ENCODE measurements around the gene ALAS1.

DNA sequence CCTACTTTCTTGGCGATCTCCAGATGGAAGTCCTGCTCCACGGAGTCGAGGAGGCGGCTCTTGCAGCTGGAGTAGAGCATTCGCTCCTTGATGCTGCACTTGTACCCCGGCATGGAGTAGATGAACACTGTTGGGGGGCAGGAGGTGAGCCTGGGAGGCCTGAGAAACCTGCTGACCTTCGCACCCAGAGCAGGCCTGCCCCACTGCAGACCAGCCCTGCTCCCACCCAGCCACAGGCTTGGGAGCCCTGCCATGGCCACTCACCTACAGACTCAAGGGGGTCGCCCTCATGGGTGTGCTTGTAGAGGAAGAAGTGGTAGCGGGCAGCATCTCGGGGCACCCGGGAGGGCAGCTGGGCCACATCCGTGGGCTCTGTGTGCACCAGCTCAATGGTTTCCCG lies 31.7 kb downstream of the ALAS1 start:
- TF ChIP-seq EP300 (IDR thresholded peaks at IDR 0.05) = no peak
- TF ChIP-seq, protein P1, sequence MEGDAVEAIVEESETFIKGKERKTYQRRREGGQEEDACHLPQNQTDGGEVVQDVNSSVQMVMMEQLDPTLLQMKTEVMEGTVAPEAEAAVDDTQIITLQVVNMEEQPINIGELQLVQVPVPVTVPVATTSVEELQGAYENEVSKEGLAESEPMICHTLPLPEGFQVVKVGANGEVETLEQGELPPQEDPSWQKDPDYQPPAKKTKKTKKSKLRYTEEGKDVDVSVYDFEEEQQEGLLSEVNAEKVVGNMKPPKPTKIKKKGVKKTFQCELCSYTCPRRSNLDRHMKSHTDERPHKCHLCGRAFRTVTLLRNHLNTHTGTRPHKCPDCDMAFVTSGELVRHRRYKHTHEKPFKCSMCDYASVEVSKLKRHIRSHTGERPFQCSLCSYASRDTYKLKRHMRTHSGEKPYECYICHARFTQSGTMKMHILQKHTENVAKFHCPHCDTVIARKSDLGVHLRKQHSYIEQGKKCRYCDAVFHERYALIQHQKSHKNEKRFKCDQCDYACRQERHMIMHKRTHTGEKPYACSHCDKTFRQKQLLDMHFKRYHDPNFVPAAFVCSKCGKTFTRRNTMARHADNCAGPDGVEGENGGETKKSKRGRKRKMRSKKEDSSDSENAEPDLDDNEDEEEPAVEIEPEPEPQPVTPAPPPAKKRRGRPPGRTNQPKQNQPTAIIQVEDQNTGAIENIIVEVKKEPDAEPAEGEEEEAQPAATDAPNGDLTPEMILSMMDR (IDR thresholded peaks at IDR 0.05) = no peak
- no peak for TF ChIP-seq POLR2A (IDR thresholded peaks at IDR 0.05)

Measured in ovary (tissue), 3 donors.